Measurements from ENCODE around the gene RPL39L.
A peak's percentile ranks its signal among the peaks of the same experiment; 100 is the strongest.

The RPL39L gene

DNA sequence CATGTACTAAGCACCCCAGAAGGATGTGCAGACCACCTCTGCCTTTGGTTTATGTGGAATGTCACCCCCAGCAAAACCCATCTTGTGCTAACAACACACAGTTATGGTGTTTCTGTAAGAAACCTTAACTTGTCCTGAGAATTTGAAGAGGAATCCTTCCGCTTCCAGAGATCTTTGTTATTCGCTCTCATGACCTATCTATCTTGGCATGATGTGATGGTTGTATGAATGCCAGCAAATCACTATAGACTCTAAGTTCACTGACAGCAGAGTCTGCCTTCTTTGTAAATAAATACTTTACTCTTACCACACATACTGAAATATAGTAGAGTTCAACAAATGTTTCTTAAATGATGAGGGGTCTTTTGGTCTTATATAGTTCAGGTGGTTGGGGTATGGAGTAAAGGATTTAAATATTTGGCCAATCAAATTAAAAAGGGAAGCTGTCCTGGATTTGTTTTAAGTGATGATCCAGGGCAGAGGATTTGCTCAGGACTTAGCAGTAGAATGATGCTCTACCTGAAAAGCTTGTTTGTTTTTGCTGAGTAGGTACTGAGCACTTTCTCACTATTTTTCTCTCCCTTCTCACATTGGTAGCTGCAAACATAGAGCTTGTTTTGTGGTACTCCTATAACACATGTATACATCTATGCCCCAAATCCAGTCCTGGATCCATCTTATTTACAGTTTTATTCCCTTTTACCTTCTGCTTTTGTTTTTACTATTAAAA is 30.1 kb upstream of the RPL39L start:
- peaks cover 0 to 29% (median 20%) of the 10 kb centered on the region in 4 donors for H3K4me1 ChIP-seq
- no peaks in the 10 kb centered on the region for H3K36me3 ChIP-seq
- no peaks in the 10 kb centered on the region for H3K27me3 ChIP-seq
- H3K9me3 ChIP-seq, result no peaks in the 10 kb centered on the region
- H3K4me3 ChIP-seq, result no peak overlapping the region
- intact Hi-C loops (cut with DNase I; ENCODE audit: low total_unique reads), result loop anchor here (10.0 kb wide), 1 partner anchor 55 kb away; no protein-coding TSS in a partner anchor
- no peak overlapping the region for H3K27ac ChIP-seq
- no peak for TF ChIP-seq CTCF (IDR thresholded peaks at IDR 0.05)
- no peak for DNase-seq

DNA sequence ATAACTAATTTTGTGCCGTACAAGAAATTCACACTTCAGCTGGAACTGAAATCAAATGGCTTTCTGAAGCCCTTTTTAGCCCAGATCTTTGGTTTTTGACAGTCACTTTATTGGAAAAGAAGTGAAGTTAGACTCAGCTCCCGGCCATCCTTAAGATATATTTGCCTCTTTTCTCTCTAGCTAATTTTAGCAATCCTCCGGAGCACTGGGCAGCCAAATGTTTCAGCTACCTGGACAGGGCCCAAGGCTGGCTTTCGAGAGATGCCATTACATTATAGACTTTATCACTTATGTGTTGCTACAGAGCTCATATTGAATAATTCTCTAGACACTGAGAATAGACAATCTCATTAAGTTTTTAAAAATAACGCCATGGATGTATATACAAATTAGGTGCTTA is 28.5 kb upstream of the RPL39L start:
- no peak for TF ChIP-seq CTCF (IDR thresholded peaks at IDR 0.05)
- no peak for DNase-seq
- Histone ChIP-seq H3K27me3 (no peaks in the 10 kb centered on the region), H3K27ac (peak overlapping the region; percentile 57 to 65), H3K4me3 (no peak overlapping the region), H3K36me3 (no peaks in the 10 kb centered on the region), H3K9me3 (no peaks in the 10 kb centered on the region), H3K4me1 (peaks cover 0 to 13% (median 8%) of the 10 kb centered on the region in 4 donors)
- intact Hi-C loops (cut with DNase I; ENCODE audit: low total_unique reads), result loop anchor here (10.0 kb wide), 1 partner anchor 53 kb away; no protein-coding TSS in a partner anchor

- Histone ChIP-seq H3K27ac (peak overlapping the region in 1 of 2 donors; percentile 57), H3K4me1 (peaks cover 0 to 12% (median 8%) of the 10 kb centered on the region in 4 donors)
- no peak for DNase-seq
These were observed 27.5 kb upstream of the RPL39L start for GRCh38 chr3:187166750-187167149.

GRCh38 chr3:187165144-187165543 is 25.8 kb upstream of the RPL39L start:
- H3K4me1 ChIP-seq, result peaks cover 0 to 12% (median 6%) of the 10 kb centered on the region in 4 donors
- H3K27me3 ChIP-seq, result no peaks in the 10 kb centered on the region
- H3K36me3 ChIP-seq, result no peaks in the 10 kb centered on the region
- peak; percentile 63 to 71 for TF ChIP-seq CTCF (IDR thresholded peaks at IDR 0.05)
- intact Hi-C loops (cut with DNase I; ENCODE audit: low total_unique reads), result loop anchor here (10.0 kb wide), 1 partner anchor 50 kb away; no protein-coding TSS in a partner anchor
- no peak overlapping the region for H3K4me3 ChIP-seq
- H3K27ac ChIP-seq, result no peak overlapping the region
- DNase-seq, result no peak
- peaks cover 0 to 4% (median 0%) of the 10 kb centered on the region in 3 donors for H3K9me3 ChIP-seq

More at GRCh38 chr3:187166750-187167149, 27.5 kb upstream of the RPL39L start:
- no peaks in the 10 kb centered on the region for H3K27me3 ChIP-seq
- no peaks in the 10 kb centered on the region for H3K9me3 ChIP-seq
- no peak for TF ChIP-seq CTCF (IDR thresholded peaks at IDR 0.05)
- no peaks in the 10 kb centered on the region for H3K36me3 ChIP-seq
- intact Hi-C loops (cut with DNase I; ENCODE audit: low total_unique reads), result loop anchor here (10.0 kb wide), 1 partner anchor 52 kb away; no protein-coding TSS in a partner anchor
- H3K4me3 ChIP-seq, result no peak overlapping the region

GRCh38 chr3:187162265-187162953 is 23.1 kb upstream of the RPL39L start:
- Histone ChIP-seq H3K36me3 (no peaks in the 10 kb centered on the region), H3K9me3 (peaks cover 0 to 9% (median 0%) of the 10 kb centered on the region in 3 donors), H3K27me3 (no peaks in the 10 kb centered on the region), H3K4me3 (no peak overlapping the region), H3K27ac (no peak overlapping the region), H3K4me1 (peaks cover 0 to 4% (median 2%) of the 10 kb centered on the region in 4 donors)
- no peak for TF ChIP-seq CTCF (IDR thresholded peaks at IDR 0.05)
- no peak for DNase-seq
- intact Hi-C loops (cut with DNase I; ENCODE audit: low total_unique reads), result loop anchor here (5.0 to 10.0 kb wide), 2 partner anchors 48 to 315 kb away; no protein-coding TSS in a partner anchor

All from tibial artery (tissue), 4 donors.